Neuronal stem cell (in vitro differentiated cells): ENCODE measurements around the gene SLC2A10. TPM values are rescaled to one million over a fixed set of nuclear protein-coding genes. Genes with fewer than 3 reads are reported as not detected.

ENCODE experiments used
- DNase-seq: peaks from one replicate; pipeline ENCODE4 v3.0.0-alpha.2; 2013; ENCODE audit warnings: low spot score
- H2AFZ ChIP-seq: one replicate; pipeline ENCODE4 v1.6.1; 2013; ENCODE audit warnings: mild to moderate bottlenecking, low read length, inconsistent platforms
- H2AK5ac ChIP-seq: 2 replicates; pipeline ENCODE4 v1.6.1; 2013; ENCODE audit warnings: low read depth, mild to moderate bottlenecking, inconsistent platforms, low read length, moderate library complexity, mixed read lengths
- H2BK120ac ChIP-seq: 2 replicates; pipeline ENCODE4 v1.6.1; 2013; ENCODE audit warnings: low read depth, mild to moderate bottlenecking, inconsistent platforms, low read length, moderate library complexity, mixed read lengths
- H2BK12ac ChIP-seq: one replicate; pipeline ENCODE4 v1.6.1; 2013; ENCODE audit warnings: low read length, inconsistent platforms
- H2BK15ac ChIP-seq: 2 replicates; pipeline ENCODE4 v1.6.1; 2013; ENCODE audit warnings: mild to moderate bottlenecking, low read length, inconsistent platforms, mixed read lengths
- H2BK5ac ChIP-seq: one replicate; pipeline ENCODE4 v1.6.1; 2013; ENCODE audit warnings: inconsistent platforms, mild to moderate bottlenecking, low read length, moderate library complexity
- H3K14ac ChIP-seq: one replicate; pipeline ENCODE4 v1.6.1; 2013; ENCODE audit warnings: low read length, inconsistent platforms
- H3K18ac ChIP-seq: 2 replicates; pipeline ENCODE4 v1.6.1; 2013; ENCODE audit warnings: low read length, inconsistent platforms
- H3K23ac ChIP-seq: 2 replicates; pipeline ENCODE4 v1.6.1; 2013; ENCODE audit warnings: low read depth, mild to moderate bottlenecking, mixed read lengths, low read length, inconsistent platforms; ENCODE audit not compliant: poor library complexity
- H3K27ac ChIP-seq: replicated peaks from 3 replicates; pipeline ENCODE4 v1.5.1; 2013; ENCODE audit warnings: low read length, inconsistent platforms
- H3K27me3 ChIP-seq, 3 experiments: 2 replicates each; pipeline ENCODE4 v1.6.1; 2013; ENCODE audit warnings: low read length in 3 of 3, mild to moderate bottlenecking in 2 of 3, inconsistent platforms in 1 of 3, low read depth in 1 of 3, mixed read lengths in 1 of 3, moderate library complexity in 1 of 3; ENCODE audit not compliant: control insufficient read depth in 3 of 3, insufficient read depth in 3 of 3
- H3K36me3 ChIP-seq, 2 donors: replicated peaks in 1 of 2; 2 replicates each; pipeline ENCODE4 v1.6.1; 2013; ENCODE audit warnings: low read length in 2 of 2; ENCODE audit not compliant: control insufficient read depth in 2 of 2, insufficient read depth in 2 of 2
- H3K4ac ChIP-seq: 2 replicates; pipeline ENCODE4 v1.6.1; 2013; ENCODE audit warnings: inconsistent platforms, mild to moderate bottlenecking, low read length, moderate library complexity
- H3K4me1 ChIP-seq, 2 donors: 1 replicate in 1 of 2; 2 replicates in 1 of 2; pipeline ENCODE4 v1.6.1; 2013; ENCODE audit warnings: low read length in 2 of 2, low read depth in 1 of 2; ENCODE audit not compliant: control insufficient read depth in 2 of 2, insufficient read depth in 1 of 2
- H3K4me2 ChIP-seq: one replicate; pipeline ENCODE4 v1.6.1; 2013; ENCODE audit warnings: mild to moderate bottlenecking, low read length, inconsistent platforms; ENCODE audit not compliant: insufficient read depth, poor library complexity, severe bottlenecking
- H3K4me3 ChIP-seq, 2 donors: 2 replicates each; pipeline ENCODE4 v1.5.1; 2013; ENCODE audit warnings: low read length in 2 of 2, mild to moderate bottlenecking in 2 of 2, inconsistent platforms in 1 of 2, moderate library complexity in 1 of 2
- H3K79me1 ChIP-seq: one replicate; pipeline ENCODE4 v1.6.1; 2013; ENCODE audit warnings: low read depth, mild to moderate bottlenecking, inconsistent platforms, low read length, moderate library complexity
- H3K9ac ChIP-seq: one replicate; pipeline ENCODE4 v1.6.1; 2013; ENCODE audit warnings: mild to moderate bottlenecking, low read depth, low read length, inconsistent platforms; ENCODE audit not compliant: poor library complexity
- H3K9me3 ChIP-seq, 2 donors: replicated peaks in 1 of 2; 2 replicates each; pipeline versions ENCODE3 to v1.6.1; 2013; ENCODE audit warnings: low read length in 2 of 2, mild to moderate bottlenecking in 2 of 2, inconsistent platforms in 1 of 2, low read depth in 1 of 2, mixed read lengths in 1 of 2, moderate library complexity in 1 of 2; ENCODE audit not compliant: control insufficient read depth in 2 of 2, insufficient read depth in 1 of 2
- H4K8ac ChIP-seq: one replicate; pipeline ENCODE4 v1.6.1; 2013; ENCODE audit warnings: low read depth, mild to moderate bottlenecking, inconsistent platforms, low read length, moderate library complexity
- H4K91ac ChIP-seq: one replicate; pipeline ENCODE4 v1.6.1; 2013; ENCODE audit warnings: low read length, low read depth, mild to moderate bottlenecking, inconsistent platforms; ENCODE audit not compliant: poor library complexity
- WGBS, 2 donors: extraction: QIAGEN DNeasy Blood & Tissue Kit; methylation state at CpG; one replicate each; pipeline ENCODE4 v1.1.7; 2013; ENCODE audit warnings: missing lambda C conversion rate in 2 of 2, mixed read lengths in 1 of 2; ENCODE audit not compliant: insufficient read length in 2 of 2, insufficient replicate concordance in 1 of 2; ENCODE audit errors: extremely low coverage in 2 of 2; 5-methylcytosine and 5-hydroxymethylcytosine counted together
- polyA plus RNA-seq, 2 experiments: library from polyadenylated mRNA; stranded (reverse); fragments of 200-250 nt; gene quantifications; one replicate each; pipeline ENCODE4 v1.2.3, GENCODE V29; 2013

SLC2A10 gene
- 7.8 TPM for polyA plus RNA-seq (2013, experiment 1 of 2)
- polyA plus RNA-seq (2013, experiment 2 of 2) = 7.5 TPM

DNA sequence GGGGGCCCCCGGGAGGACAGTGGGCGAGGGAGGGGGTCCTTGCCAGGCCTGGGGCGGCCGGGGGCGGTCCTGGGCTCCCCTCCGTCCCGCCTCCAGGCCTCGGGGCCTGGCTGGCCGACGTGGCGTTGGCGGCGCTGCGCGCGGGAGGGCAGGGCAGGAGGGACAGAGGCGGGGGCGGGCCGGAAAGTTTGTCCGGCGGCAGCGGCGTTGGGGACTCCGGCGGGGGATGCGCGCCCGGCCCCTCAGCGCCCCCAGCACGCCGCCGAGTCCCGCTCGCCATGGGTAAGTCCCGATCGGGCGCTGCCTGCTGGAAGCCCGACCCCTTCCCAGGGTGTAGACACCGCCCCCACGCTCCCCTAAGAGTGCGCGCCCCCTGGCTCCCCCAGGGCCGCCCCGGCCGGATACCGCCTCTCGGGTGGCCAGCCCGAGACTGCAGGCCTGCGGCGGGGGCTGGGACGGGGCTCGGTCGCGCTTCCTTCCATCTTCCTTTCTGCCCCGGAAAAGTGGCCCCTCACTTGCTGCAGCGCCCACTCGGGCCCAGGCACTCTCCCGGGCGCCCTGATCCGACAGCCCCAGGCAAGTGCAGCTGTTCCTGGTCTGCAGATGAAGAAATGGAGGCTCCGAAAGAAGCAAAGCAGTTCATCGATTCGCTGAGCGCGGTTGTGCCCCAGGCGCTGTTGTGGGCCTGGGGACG lies at the start of gene SLC2A10:
Gene SLC2A10 (plus strand): TSS at position 191 of the 694 bp plus-strand sequence. CDS start 88 bp downstream, at position 279.
- Histone ChIP-seq H3K4me3 (peak within 1 kb of the TSS; percentile 52 to 79), H3K9me3 (peaks cover 9 to 13% of the 10 kb centered on the region in 2 donors), H3K79me1 (no peaks in the 10 kb centered on the region), H4K8ac (peak within 1 kb of the TSS; percentile 70), H2BK12ac (peak within 1 kb of the TSS; percentile 33), H3K4me2 (peak within 1 kb of the TSS; percentile 86), H3K4me1 (peaks cover 3 to 17% of the 10 kb centered on the region in 2 donors), H3K14ac (peak within 1 kb of the TSS; percentile 22), H3K23ac (peak within 1 kb of the TSS; percentile 82), H3K36me3 (no peaks in the 10 kb centered on the region), H4K91ac (peak within 1 kb of the TSS; percentile 47), H3K4ac (peak within 1 kb of the TSS; percentile 69), H2AFZ (peak within 1 kb of the TSS; percentile 87), H3K27me3 (no peaks in the 10 kb centered on the region), H3K27ac (peak within 1 kb of the TSS; percentile 19), H3K18ac (peak within 1 kb of the TSS; percentile 97), H2BK5ac (peak within 1 kb of the TSS; percentile 10), H2BK120ac (peak within 1 kb of the TSS; percentile 56), H2AK5ac (peak within 1 kb of the TSS; percentile 77), H3K9ac (peak within 1 kb of the TSS; percentile 89), H2BK15ac (peak within 1 kb of the TSS; percentile 75)
- WGBS, 2 donors = no CpG with 5 or more reads among the region's 67 CpGs
- peak; percentile 40 for DNase-seq

DNA sequence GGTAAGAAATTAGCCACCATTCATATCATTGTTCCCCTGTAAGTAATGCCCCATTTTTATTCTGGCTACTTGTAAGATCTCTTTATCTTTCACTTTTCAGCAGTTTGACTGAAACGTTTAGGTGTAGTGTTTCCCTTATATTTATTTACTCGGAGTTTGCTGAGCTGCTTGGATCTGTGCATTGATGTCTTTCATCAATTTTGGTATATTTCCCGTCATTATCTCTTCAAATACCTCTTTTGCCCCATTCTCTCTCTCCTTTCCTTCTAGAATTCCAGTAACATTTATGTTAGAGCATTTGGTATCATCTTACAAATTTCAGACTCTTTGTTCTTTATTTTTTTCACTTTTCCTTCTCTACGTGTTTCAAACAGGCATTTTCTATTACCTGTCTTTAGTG lies 49.0 kb upstream of the SLC2A10 start:
- Histone ChIP-seq H2AK5ac (no peak overlapping the region), H3K4me2 (no peak overlapping the region), H2BK12ac (no peak overlapping the region), H3K36me3 (peaks cover 0 to 5% of the 10 kb centered on the region in 2 donors), H3K4me3 (no peak overlapping the region), H2AFZ (no peak overlapping the region), H3K9ac (no peak overlapping the region), H4K8ac (no peak overlapping the region), H3K9me3 (peaks cover 6 to 14% of the 10 kb centered on the region in 2 donors), H3K23ac (no peak overlapping the region), H3K14ac (no peak overlapping the region), H2BK5ac (no peak overlapping the region), H2BK15ac (no peak overlapping the region), H3K27me3 (no peaks in the 10 kb centered on the region), H2BK120ac (no peak overlapping the region), H4K91ac (no peak overlapping the region), H3K4ac (no peak overlapping the region), H3K18ac (no peak overlapping the region), H3K27ac (no peak overlapping the region), H3K79me1 (no peaks in the 10 kb centered on the region), H3K4me1 (no peaks in the 10 kb centered on the region)
- no CpG with 5 or more reads among the region's 4 CpGs for WGBS, 2 donors
- DNase-seq = no peak

DNA sequence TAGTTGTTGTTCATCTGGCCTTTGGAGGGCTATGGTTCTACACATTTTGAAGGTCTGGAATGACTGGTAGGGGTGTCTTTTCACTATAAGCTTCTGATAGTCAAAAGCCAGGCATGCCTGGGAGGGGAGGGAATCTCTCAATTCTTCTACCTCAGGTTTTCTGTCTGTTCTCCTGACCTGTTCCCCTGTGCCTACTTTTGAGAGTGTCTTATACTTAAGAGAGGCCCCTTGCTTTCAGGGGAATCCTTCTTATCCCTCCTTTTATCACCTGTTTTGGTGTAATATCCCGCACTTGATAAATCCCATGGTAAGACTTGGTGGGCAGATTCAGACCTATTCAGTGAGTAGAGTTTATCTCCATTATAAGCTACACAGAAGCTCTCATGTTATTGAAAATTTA lies 47.8 kb upstream of the SLC2A10 start:
- WGBS, 2 donors = no CpG with 5 or more reads among the region's 1 CpG
- Histone ChIP-seq H2BK120ac (no peak overlapping the region), H4K8ac (no peak overlapping the region), H4K91ac (no peak overlapping the region), H2BK15ac (no peak overlapping the region), H2AFZ (no peak overlapping the region), H3K4me2 (no peak overlapping the region), H3K4ac (no peak overlapping the region), H2BK12ac (no peak overlapping the region), H3K9ac (no peak overlapping the region), H3K36me3 (peaks cover 0 to 5% of the 10 kb centered on the region in 2 donors), H2BK5ac (no peak overlapping the region), H3K27ac (no peak overlapping the region), H3K14ac (no peak overlapping the region), H3K4me3 (no peak overlapping the region), H3K18ac (no peak overlapping the region), H3K79me1 (no peaks in the 10 kb centered on the region), H3K9me3 (peaks cover 5 to 14% of the 10 kb centered on the region in 2 donors), H2AK5ac (no peak overlapping the region), H3K23ac (no peak overlapping the region), H3K4me1 (no peaks in the 10 kb centered on the region), H3K27me3 (no peaks in the 10 kb centered on the region)
- no peak for DNase-seq

DNA sequence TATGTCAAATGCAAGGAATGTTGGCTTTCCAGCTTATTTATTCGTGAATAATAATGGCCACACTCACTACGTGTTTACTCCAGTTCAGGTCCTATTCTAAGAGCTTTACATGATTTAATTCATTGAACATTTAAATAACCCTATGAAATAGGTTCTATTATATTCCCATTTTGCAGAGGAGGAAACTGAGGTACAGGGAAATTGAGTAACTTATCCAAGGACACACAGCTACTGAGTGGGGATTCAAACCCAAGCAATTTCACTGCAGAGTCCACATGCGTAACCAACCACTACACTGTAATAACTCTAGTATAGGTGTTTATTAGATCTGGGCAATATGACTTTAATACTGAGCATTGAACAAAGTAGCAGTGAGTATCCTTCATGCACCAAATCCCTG lies 45.9 kb upstream of the SLC2A10 start:
- Histone ChIP-seq H3K9me3 (peaks cover 3 to 14% of the 10 kb centered on the region in 2 donors), H3K4ac (no peak overlapping the region), H3K4me2 (no peak overlapping the region), H2AFZ (no peak overlapping the region), H3K14ac (no peak overlapping the region), H2AK5ac (no peak overlapping the region), H3K9ac (no peak overlapping the region), H2BK15ac (no peak overlapping the region), H3K23ac (no peak overlapping the region), H3K27me3 (no peaks in the 10 kb centered on the region), H2BK120ac (no peak overlapping the region), H2BK5ac (no peak overlapping the region), H3K79me1 (no peaks in the 10 kb centered on the region), H3K27ac (no peak overlapping the region), H3K18ac (no peak overlapping the region), H3K4me3 (no peak overlapping the region), H4K91ac (no peak overlapping the region), H3K36me3 (peaks cover 0 to 5% of the 10 kb centered on the region in 2 donors), H2BK12ac (no peak overlapping the region), H3K4me1 (no peaks in the 10 kb centered on the region), H4K8ac (no peak overlapping the region)
- no CpG with 5 or more reads among the region's 3 CpGs for WGBS, 2 donors
- no peak for DNase-seq
